B cell (primary cell): ENCODE results near the gene BAG3. TPM values are rescaled to one million over a fixed set of nuclear protein-coding genes. Genes with fewer than 3 reads are reported as not detected.

Experiments used
- ATAC-seq: fragments of 200-7000 bp; cut with Tn5 transposase; one replicate; pipeline ENCODE4 v1.10.0; 2021; ENCODE audit warnings: low read depth, mild to moderate bottlenecking, moderate number of reproducible peaks, moderate library complexity
- CTCF ChIA-PET: fragments of 350-600 bp; sonication (Branson Sonifier 250); formaldehyde crosslinking; loops from one replicate; lab custom pipeline; 2021; ENCODE audit warnings: antibody characterized with exemption, inconsistent platforms; lab: Charles Lee
- POLR2A ChIA-PET: fragments of 350-600 bp; sonication (Branson Sonifier 250); formaldehyde crosslinking; loops from one replicate; lab custom pipeline; 2021; ENCODE audit warnings: antibody characterized with exemption; lab: Charles Lee
- DNase-seq: peaks from one replicate; pipeline ENCODE4 v3.0.0; 2013
- H2AFZ ChIP-seq: 2 replicates; pipeline ENCODE4 v1.6.1; 2012; ENCODE audit warnings: mild to moderate bottlenecking, low read depth, low read length; ENCODE audit not compliant: insufficient read depth, poor library complexity, severe bottlenecking
- H3K27ac ChIP-seq, 2 donors: 1 replicate in 1 of 2; 2 replicates in 1 of 2; pipeline ENCODE4 v1.5.1; 2012 to 2013; ENCODE audit warnings: low read length in 2 of 2, mild to moderate bottlenecking in 2 of 2, moderate library complexity in 1 of 2
- H3K27me3 ChIP-seq, 4 experiments: fragments of 200-600 bp in 1 of 4; sonication (generic) in 1 of 4; replicated peaks in 1 of 4; 1 replicate in 2 of 4; 2 replicates in 2 of 4; pipeline versions ENCODE4 v1.6.1 to v1.7.0; 2013 to 2016; ENCODE audit warnings: low read length in 3 of 4, mild to moderate bottlenecking in 2 of 4, mixed read lengths in 1 of 4, moderate library complexity in 1 of 4; ENCODE audit not compliant: insufficient read depth in 4 of 4, control insufficient read depth in 3 of 4; ENCODE audit errors: control extremely low read depth in 1 of 4
- H3K36me3 ChIP-seq, 2 experiments: replicated peaks in 1 of 2; 1 replicate in 1 of 2; 2 replicates in 1 of 2; pipeline versions ENCODE4 v1.6.1 to v1.7.1; 2013; ENCODE audit warnings: low read length in 1 of 2; ENCODE audit not compliant: insufficient read depth in 2 of 2, control insufficient read depth in 1 of 2; ENCODE audit errors: control extremely low read depth in 1 of 2, extremely low read depth in 1 of 2
- H3K4me1 ChIP-seq, 2 donors: fragments of 200-600 bp in 1 of 2; sonication (generic) in 1 of 2; 1 replicate in 1 of 2; 2 replicates in 1 of 2; pipeline versions ENCODE4 v1.5.1 to v1.6.1; 2013 to 2017; ENCODE audit warnings: low read length in 2 of 2; ENCODE audit not compliant: control insufficient read depth in 2 of 2, insufficient read depth in 2 of 2
- H3K4me2 ChIP-seq: replicated peaks from 2 replicates; pipeline ENCODE3; 2012; ENCODE audit warnings: mild to moderate bottlenecking, low read depth, low read length; ENCODE audit not compliant: poor library complexity, severe bottlenecking
- H3K4me3 ChIP-seq, 5 experiments: fragments of 200-600 bp in 1 of 5; sonication (generic) in 1 of 5; 1 replicate in 3 of 5; 2 replicates in 2 of 5; pipeline versions ENCODE4 v1.5.1 to v1.7.0; 2011 to 2016; ENCODE audit warnings: low read length in 4 of 5, mild to moderate bottlenecking in 4 of 5, low read depth in 2 of 5, control low read depth in 1 of 5, moderate library complexity in 1 of 5; ENCODE audit not compliant: insufficient read depth in 1 of 5; ENCODE audit errors: control extremely low read depth in 1 of 5, extremely low read depth in 1 of 5
- H3K79me2 ChIP-seq: fragments of 200-600 bp; sonication (generic); one replicate; pipeline ENCODE4 v1.6.0; 2016; ENCODE audit warnings: low read length; ENCODE audit not compliant: control insufficient read depth, insufficient read depth
- H3K9ac ChIP-seq: fragments of 200-600 bp; sonication (generic); 2 replicates; pipeline ENCODE4 v1.6.1; 2017; ENCODE audit warnings: mild to moderate bottlenecking, low read length, moderate library complexity
- H3K9me3 ChIP-seq, 3 donors: one replicate each; pipeline versions ENCODE4 v1.6.1 to v1.7.1; 2013; ENCODE audit warnings: low read length in 2 of 3; ENCODE audit not compliant: control insufficient read depth in 2 of 3, insufficient read depth in 1 of 3; ENCODE audit errors: control extremely low read depth in 1 of 3
- H4K20me1 ChIP-seq: 2 replicates; pipeline ENCODE4 v1.6.0; 2012; ENCODE audit warnings: mild to moderate bottlenecking, low read length; ENCODE audit not compliant: insufficient read depth, control insufficient read depth, poor library complexity, severe bottlenecking
- H3K27ac Mint-ChIP-seq: one replicate; pipeline ENCODE4 v1.8.0; 2021; ENCODE audit warnings: mixed read lengths
- H3K27me3 Mint-ChIP-seq: one replicate; pipeline ENCODE4 v1.8.0; 2021; ENCODE audit warnings: mixed read lengths
- H3K4me1 Mint-ChIP-seq: one replicate; pipeline ENCODE4 v1.8.0; 2021; ENCODE audit warnings: mixed read lengths
- H3K4me3 Mint-ChIP-seq: one replicate; pipeline ENCODE4 v1.8.0; 2021; ENCODE audit warnings: mixed read lengths
- H3K9me3 Mint-ChIP-seq: one replicate; pipeline ENCODE4 v1.8.0; 2022; ENCODE audit warnings: mixed read lengths; ENCODE audit not compliant: insufficient read depth
- CTCF ChIP-seq: fragments of 200-600 bp; IDR thresholded peaks from one replicate; pipeline ENCODE4 v1.8.0; 2022; ENCODE audit warnings: antibody characterized with exemption, mild to moderate bottlenecking
- EZH2 ChIP-seq: IDR thresholded peaks from 2 replicates; pipeline ENCODE4 v1.6.1; 2012; ENCODE audit warnings: borderline replicate concordance, low read depth, mild to moderate bottlenecking, moderate library complexity, low read length; ENCODE audit not compliant: insufficient read depth, poor library complexity, severe bottlenecking
- WGBS: methylation state at CpG from one replicate; pipeline ENCODE4 v1.1.5; 2013; ENCODE audit warnings: missing lambda C conversion rate; ENCODE audit not compliant: insufficient coverage; 5-methylcytosine and 5-hydroxymethylcytosine counted together
- intact Hi-C: fragments of 100-400 bp; cut with micrococcal nuclease; formaldehyde crosslinking; loops from one replicate; pipeline ENCODE4 v1.10.0; 2022
- polyA plus RNA-seq: library from polyadenylated mRNA; depleted of rRNA; stranded (reverse); fragments of >200 nt; gene quantifications from 2 replicates; pipeline ENCODE4 v1.2.3, GENCODE V29; 2012
- total RNA-seq, 2 donors: library from RNA; stranded (reverse); fragments of 120-200 nt in 1 of 2; gene quantifications; 1 replicate in 1 of 2; 2 replicates in 1 of 2; pipeline versions ENCODE4 v1.2.3 to v1.2.4, GENCODE V29; 2013 to 2022

BAG3 gene
- total and polyA plus RNA-seq, 2 donors (not counting 1 experiment from before 2014, with no cell fraction given) = 3.9 to 7.4 TPM

- Mint-ChIP-seq H3K4me1 (no peaks in the 10 kb centered on the region), H3K9me3 (no peaks in the 10 kb centered on the region), H3K27ac (no peak overlapping the region), H3K27me3 (no peaks in the 10 kb centered on the region), H3K4me3 (no peak overlapping the region)
- intact Hi-C loops = no loop called here
- ATAC-seq = no peak
- no peak overlapping the region for H2AFZ ChIP-seq
- no peak overlapping the region for H3K4me3 ChIP-seq
- peaks cover 0 to 2% (median 0%) of the 10 kb centered on the region in 3 donors for H3K9me3 ChIP-seq
- WGBS = 100% methylated on average over 2 of the region's 3 CpGs
- no peaks in the 10 kb centered on the region for H3K27me3 ChIP-seq
- no peak for DNase-seq
- H3K4me2 ChIP-seq = no peak overlapping the region
- no peak for TF ChIP-seq CTCF
- no peak for TF ChIP-seq EZH2
- H3K9ac ChIP-seq = no peak overlapping the region
- H3K36me3 ChIP-seq = no peaks in the 10 kb centered on the region
- no peak overlapping the region for H3K27ac ChIP-seq
- no peaks in the 10 kb centered on the region for H3K79me2 ChIP-seq
- H3K4me1 ChIP-seq = peaks cover 0 to 5% of the 10 kb centered on the region in 2 donors
- ChIA-PET POLR2A (no interaction called here), CTCF (interaction anchor here (1.4 to 1.5 kb wide), 2 partner anchors 15 to 81 kb away, joined by 4 to 5 read pairs; no protein-coding TSS in a partner anchor)
- no peaks in the 10 kb centered on the region for H4K20me1 ChIP-seq
Observed at GRCh38 chr10:119670717-119671116, 19.5 kb downstream of the BAG3 start.

- TF ChIP-seq EZH2 (no peak), CTCF (no peak)
- peaks cover 0 to 2% (median 0%) of the 10 kb centered on the region in 3 donors for H3K9me3 ChIP-seq
- H2AFZ ChIP-seq = no peak overlapping the region
- H3K79me2 ChIP-seq = no peaks in the 10 kb centered on the region
- intact Hi-C loops = no loop called here
- Mint-ChIP-seq H3K4me3 (no peak overlapping the region), H3K9me3 (no peaks in the 10 kb centered on the region), H3K27me3 (no peaks in the 10 kb centered on the region), H3K27ac (no peak overlapping the region), H3K4me1 (no peaks in the 10 kb centered on the region)
- H3K4me2 ChIP-seq = no peak overlapping the region
- ATAC-seq (no peak), DNase-seq (no peak)
- no peak overlapping the region for H3K9ac ChIP-seq
- H3K4me1 ChIP-seq = peaks cover 0 to 5% of the 10 kb centered on the region in 2 donors
- H4K20me1 ChIP-seq = no peaks in the 10 kb centered on the region
- no peak overlapping the region for H3K4me3 ChIP-seq
- WGBS = 100% methylated on average over 3 of the region's 4 CpGs
- H3K27me3 ChIP-seq = no peaks in the 10 kb centered on the region
- no peak overlapping the region for H3K27ac ChIP-seq
- no peaks in the 10 kb centered on the region for H3K36me3 ChIP-seq
- ChIA-PET CTCF (interaction anchor here (1.4 to 1.5 kb wide), 2 partner anchors 15 to 80 kb away, joined by 4 to 5 read pairs; no protein-coding TSS in a partner anchor), POLR2A (no interaction called here)
Observed at GRCh38 chr10:119671381-119671780, 20.2 kb downstream of the BAG3 start.
